Non-pigmented ciliary epithelial cell (primary cell): Measurements from ENCODE around the gene ERCC6L.

Source experiments
- DNase-seq: peaks from one replicate; pipeline ENCODE4 v3.0.0-alpha.2; 2010; ENCODE audit warnings: low read depth

Gene ERCC6L

DNA sequence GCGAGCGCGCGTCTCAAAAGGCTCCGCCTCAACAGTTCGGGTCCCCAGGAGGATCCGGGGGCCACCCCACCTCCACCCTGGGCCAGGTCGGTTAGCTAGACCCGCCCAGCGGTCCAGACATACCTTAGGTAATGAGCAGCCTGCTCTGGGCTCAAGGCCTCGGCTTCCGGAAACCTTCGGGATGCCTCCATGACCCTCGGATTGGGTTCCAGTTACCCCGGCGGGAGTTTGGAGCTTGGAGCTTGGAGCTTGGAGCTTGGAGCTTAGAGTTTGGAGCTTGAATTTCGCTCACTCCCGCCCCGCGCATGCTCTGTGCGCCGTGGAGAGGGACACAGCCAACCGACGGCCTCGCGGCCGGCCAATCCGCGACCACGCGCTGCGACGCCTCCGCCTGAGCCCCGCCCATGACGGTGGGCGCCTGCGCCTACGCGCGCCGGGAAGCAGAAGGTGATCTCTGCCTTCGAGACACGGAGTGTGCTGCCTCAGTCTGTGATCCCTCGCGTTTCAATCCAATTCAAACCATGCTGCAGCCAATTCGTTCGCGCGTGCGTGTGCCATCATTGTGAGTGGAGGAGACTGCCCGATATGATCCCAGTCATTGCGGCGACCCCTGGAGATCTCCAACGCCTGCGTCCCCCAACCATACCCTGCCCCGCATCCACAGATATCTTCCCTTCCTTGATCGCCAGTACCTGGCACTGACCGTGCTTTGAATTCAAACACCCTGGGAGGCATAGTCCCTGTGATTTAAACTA, at the start of gene ERCC6L:
TSS of gene ERCC6L (minus strand) at position 307 of the 755 bp plus-strand sequence. CDS start at position 191, 116 bp downstream.
- DNase-seq = peak; percentile 28

DNA sequence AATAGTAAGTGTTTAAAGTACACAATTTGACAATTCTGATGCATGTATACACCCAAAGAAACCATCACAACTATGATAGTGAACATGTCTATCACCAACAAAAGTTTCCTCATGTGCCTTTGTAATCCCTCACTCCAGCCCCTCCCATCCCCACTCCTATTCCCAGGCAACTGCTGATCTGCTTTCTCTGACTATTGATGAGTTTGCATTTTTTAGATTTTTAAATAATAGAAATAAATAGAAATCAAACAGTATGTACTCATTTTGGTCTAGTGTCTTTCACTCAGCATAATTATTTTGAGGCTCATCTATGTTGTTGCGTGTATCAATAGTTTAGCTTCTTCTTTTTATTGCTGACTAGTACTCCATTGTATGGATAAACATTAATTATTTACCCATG, 43.5 kb upstream of the ERCC6L start:
- no peak for DNase-seq

DNA sequence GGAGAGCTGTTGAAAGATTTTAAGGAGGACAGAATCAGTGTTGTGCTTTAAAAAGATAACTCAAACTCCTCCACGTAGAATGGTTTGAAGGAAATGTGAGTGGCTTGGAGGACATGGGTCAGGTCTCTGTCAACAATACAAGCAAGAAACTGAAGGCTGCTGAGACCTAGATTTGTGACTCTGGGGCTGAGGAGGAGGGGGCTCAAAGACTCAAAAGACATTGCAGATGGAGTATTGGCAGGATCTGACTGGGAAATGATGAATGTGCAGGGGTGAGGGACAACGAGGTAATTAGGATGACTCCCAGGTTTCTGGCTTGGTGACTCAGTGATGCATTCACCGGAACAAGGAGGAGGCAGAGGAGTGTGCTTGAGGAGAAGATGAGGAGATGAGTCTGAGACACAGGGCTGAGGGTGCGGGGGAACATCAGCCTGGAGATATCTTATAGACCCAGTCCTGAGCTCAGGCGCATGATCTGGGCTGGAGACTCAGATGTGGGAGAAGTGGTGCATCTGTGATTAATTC, 41.6 kb upstream of the ERCC6L start:
- DNase-seq = no peak

DNA sequence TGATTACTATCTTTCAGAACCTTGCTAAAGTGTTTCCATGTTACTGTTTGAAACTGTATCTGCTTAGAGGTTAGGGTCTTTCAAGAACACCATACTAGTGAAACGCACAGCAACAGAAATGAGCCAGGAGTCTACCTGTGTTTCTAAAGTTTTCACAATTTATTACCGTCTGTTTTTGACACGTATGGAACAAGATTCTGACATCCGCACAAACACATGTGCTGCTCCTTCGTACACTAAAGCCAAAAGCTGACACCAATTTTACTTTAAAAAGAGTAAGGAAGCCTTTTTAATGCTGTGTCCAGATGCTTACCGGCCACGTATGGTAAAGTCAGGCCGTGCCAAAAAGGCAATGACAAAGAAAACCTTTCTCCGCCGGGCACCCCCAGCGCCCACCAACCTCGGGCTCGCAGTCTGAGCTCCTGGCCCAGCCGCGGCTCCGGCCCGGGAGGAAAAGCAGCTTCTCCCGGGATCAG, 37.7 kb upstream of the ERCC6L start:
- no peak for DNase-seq

DNA sequence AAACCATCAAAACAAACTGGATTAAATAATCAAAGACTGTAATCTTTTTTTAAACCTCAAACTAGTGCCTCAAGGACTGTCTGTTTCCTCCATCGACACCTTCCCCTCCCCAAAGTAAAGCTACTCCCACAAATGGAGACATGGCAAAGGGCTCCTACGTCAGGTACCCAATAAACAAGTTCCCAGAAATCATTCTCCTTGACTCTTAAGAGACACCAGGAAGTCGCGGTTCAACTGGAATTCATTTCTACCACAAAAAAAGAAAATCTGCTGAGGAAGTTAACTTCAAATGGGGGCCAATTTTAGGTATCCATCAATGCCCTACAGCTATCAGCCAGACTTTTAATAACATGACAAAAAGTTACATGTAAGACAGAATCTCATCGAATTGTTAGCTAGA, 35.7 kb upstream of the ERCC6L start:
- no peak for DNase-seq

DNA sequence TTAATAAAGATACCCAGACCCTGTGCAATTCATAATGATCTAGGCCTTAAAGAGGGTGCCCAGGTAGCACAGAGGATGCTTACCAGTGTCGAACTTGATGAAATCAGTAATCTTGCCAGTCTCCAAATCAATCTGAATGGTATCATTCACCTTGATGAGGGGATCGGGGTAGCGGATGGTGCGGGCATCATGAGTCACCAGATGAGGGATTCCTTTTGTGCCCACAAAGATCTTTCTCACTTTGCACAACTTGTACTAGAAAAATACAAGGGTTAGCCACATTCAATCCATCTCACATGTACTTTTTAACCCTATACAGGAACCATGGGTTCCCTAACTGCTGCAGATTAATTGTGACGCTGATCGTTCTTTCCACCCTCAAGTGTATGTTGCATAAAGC, 34.9 kb upstream of the ERCC6L start:
- DNase-seq = no peak

DNA sequence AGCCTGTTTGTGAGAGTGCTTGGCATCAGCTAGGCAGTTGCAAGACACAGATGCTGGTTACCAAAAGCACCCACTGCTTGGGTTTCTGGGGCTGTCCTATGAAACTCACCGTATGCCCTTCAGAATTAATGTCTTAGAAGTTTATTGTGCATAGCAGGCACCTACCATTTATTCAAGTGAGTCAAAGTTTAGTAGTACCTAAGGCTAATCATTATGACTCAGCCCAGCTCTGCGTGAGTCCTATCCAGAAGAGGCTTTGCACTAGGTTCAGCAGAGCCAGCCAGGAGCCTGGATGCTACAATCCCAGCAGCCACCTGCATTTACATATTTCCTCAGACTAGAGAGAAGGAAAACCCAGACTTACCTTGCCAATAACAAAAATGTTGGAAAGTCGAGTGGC, 34.0 kb upstream of the ERCC6L start:
- no peak for DNase-seq

DNA sequence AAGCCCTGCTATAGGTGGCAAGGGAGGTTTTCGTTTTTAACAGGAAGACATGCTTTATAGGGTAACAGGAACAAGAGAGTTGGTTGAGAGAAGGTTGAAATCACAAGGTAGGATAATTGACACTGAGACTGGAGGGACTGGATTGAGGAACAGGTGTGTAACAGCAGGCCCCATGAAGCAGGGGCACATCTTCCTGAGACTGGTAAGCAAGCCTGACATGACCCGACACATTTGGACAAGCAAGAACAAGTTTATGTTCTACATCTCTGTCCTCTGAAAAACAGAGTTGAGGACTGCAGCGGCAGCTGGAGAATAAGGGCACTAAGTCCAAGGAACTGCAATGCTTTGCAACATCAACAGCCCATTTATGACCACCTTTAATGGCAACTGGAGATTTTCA, 33.0 kb upstream of the ERCC6L start:
- no peak for DNase-seq

DNA sequence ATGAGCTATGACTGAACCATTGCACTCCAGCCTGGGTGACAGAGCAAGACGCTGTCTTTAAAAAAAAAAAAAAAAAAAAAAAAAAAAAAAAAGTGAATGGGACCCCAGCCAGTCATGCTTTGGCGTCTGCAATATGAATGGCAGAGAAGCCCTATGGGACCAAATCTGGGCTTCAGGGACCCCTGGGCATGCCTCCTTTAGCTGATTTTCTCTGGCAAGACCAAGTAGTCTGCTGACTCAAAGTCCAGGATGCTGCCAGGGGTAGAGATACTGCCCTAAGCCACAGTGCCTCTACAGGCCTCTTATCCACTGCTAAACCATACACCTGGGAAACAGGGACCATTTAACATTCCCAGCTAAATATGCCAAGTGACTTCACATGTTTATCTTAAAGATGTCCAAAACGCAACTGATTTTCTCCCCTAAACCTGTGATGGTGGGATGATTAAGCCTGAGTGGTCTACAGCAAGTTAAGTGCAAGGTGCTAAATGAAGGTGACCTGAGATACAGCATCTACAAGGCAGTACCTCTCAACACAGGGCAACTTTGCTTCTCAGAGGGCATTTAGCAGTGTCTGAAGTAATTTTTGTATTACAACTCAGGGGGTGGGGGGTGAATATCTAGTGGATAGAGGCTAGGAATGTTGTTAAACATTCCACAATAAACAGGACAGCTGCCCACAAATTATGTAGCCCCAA, 32.4 kb upstream of the ERCC6L start:
- DNase-seq = no peak

DNA sequence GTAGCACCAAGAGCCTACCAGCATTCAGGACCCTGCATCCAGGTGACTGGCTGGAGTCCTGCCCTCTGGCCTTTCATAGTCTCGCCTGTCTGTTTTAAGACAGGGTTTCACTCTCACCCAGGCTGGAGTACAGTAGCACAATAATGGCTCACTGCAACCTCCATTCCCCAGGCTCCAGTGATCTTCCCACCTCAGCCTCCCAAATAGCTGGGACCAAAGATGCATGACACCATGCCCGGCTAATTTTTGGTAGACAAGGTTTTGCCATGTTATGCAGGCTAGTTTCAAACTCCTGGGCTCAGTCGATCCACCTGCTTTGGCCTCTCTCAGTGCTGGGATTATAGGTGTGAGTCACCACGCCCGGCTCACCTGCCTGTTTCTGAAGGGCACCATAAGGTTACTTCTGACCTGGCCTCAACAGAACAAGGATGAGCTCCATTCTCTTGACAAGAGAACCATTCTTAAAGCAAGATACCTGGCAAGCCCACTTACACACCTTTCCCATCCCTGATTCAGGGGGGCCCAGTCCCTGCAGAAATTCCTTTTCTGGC, 31.6 kb upstream of the ERCC6L start:
- DNase-seq = no peak

DNA sequence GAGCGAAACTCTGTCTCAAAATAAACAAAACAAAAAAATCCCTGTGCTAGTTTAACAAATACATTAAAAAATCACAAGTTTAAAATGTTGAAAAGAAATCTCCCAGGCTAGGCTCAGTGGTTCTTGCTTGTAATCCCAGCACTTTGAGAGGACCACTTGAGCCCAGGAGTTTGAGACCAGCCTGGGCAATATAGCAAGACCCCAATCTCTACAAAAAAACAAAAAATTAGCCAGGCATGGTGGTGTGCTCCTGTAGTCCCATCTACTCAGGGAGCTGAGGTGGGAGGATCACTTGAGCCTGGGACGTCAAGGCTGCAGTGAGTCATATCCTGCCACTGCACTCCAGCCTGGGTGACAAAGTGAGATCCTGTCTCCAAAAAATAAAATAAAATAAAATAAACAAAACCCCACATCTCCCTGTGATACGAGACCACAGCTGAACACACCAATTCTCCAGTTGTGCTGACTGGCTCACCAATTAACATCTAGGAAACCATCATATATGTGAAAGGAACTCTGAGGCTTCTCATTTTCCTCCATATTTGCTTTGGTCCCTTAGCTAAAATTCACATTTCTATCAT, 30.9 kb upstream of the ERCC6L start:
- DNase-seq = no peak

- peak; percentile 60 for DNase-seq
Observed at GRCh38 chrX:72268597-72269365, 30.0 kb upstream of the ERCC6L start.

GRCh38 chrX:72265263-72265662, 26.4 kb upstream of the ERCC6L start:
- DNase-seq = no peak

DNA sequence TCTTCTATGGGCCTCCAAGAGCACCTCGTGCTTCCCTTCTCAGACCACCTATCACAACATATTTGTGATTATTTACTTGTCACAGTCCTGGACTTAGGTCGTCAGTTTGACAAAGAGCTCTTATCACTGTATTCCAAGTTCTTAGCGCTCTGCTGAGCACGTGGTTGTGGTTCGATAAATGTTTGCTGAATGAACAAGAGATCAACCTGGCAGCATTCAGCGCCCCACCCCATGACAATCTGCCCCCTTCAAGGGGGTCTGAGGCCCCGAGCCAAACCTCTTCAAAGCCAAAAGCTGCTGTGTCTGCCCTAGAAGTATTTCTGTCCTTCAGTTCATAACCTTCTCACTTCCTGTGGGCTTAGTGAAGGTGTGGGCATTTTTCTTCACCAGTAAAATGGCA, 23.2 kb upstream of the ERCC6L start:
- DNase-seq = no peak

DNA sequence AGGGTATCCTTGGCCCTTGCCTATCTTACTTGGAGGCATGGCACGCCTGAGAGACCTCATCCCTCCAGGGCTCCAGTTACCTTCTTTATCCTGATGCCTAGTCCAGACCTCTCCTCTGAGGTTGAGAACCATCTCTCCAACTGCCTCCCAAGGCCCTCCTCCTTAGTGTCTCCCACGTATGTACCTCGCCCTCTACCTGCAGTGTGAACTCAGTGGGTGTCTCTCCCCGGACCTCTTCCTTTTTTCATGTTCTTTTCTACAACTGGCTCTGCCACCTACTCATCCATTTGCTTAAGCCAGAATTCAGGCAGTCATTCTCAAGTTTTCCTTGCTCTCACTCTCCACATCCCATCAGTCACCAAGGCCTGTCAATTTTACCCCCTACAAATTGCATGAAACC, 21.6 kb upstream of the ERCC6L start:
- DNase-seq = no peak

GRCh38 chrX:72258174-72258573, 19.3 kb upstream of the ERCC6L start:
- peak; percentile 41 for DNase-seq

DNA sequence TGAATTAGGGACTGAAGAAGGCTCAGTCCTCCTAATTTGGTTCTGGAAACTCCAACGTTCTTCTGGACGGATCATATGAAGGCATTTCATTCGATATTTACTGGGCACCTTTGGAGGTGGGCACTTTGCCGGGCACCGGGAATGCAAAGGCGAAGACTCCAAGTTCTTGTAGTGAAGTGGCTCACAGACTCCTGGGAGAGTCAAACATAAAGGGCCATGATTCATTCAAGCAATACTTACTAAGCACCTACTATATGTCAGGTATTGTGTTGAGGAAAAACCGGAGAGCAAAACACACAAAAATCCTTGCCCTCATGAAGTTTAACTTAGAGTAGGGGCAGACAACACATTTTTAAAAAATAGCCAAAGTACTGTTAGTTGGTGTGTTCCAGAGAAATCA, 17.0 kb upstream of the ERCC6L start:
- no peak for DNase-seq

DNA sequence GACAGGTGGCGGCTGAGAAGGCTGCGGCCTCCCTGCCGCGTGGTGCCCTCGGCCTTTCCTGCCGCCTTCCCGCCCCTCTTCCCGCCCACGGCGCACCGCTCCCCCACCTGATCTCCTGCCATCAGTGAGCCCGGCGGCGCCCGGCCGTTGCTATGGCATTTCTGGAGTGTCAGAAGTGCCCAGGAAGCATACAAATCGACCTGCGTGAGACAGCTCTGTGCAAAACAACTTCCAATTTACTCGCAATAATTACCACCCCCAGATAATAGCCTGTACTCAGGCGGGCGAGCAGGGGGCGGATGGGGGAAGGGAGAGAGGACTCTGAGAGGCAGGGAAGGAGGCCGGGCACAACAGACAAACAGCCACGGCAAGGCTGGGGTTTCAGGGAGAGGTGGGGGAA, 16.6 kb upstream of the ERCC6L start:
- no peak for DNase-seq

DNA sequence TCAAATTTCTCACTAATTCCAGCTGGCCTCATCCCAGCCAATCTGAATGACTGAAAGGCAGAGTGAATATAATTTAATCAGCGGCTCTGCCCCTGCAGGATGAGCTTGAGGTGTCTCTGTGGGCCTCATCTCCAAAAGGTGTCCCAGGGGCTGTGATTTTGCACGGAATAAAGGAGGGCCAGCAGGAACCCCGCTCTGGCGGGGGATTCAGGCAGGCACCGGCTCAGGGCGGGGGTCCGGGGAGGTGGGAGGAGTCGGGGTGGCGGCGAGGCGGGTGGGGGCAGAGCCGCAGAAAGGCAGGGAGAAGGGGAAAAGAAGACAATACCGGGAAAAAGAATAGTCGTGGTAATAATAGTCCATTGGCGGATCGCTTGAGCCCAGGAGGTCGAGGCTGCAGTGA, 16.0 kb upstream of the ERCC6L start:
- no peak for DNase-seq

DNA sequence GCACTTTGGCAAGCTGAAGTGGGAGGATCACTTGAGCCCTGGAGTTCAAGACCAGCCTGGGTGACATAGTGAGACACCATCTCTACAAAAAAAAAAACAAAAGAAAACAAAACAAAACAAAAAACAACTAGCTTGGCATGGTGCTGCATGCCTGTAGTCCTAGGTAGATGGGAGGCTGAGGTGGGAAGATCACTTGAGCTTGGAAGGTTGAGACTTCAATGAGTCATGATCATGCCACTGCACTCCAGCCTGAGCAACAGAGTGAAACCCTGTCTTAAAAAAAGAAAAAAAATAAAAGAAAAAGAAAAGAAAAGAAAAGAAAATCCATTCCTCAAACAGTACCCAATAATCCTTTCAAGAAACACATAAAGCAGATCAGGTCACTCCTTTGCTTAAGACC, 14.9 kb upstream of the ERCC6L start:
- DNase-seq = no peak

GRCh38 chrX:72247206-72247942, 8.5 kb upstream of the ERCC6L start:
- no peak for DNase-seq
